Activated gamma-delta T cell (primary cell): Measurements from ENCODE around the gene ZNF630.
"Not testable (repeated sequence)": the region's sequence is repeated elsewhere in the genome, so short reads cannot be mapped to it uniquely, and the experiment has no call there.

Experiments used
- DNase-seq: peaks from one replicate; lab custom pipeline; 2025; lab: John Stamatoyannopoulos, UW
- total RNA-seq, 2 donors: gene quantifications; one replicate each; lab custom pipeline; 2026; lab: John Stamatoyannopoulos, UW

The ZNF630 gene
- 5.4 to 6.1 reads per million in 2 donors for total RNA-seq

- DNase-seq: no peak
Measured at GRCh38 chrX:48071064-48071985, at the start of gene ZNF630. Gene ZNF630 (minus strand): TSS chrX:48071640. CDS start chrX:48066886, 4,754 bp downstream.

DNA sequence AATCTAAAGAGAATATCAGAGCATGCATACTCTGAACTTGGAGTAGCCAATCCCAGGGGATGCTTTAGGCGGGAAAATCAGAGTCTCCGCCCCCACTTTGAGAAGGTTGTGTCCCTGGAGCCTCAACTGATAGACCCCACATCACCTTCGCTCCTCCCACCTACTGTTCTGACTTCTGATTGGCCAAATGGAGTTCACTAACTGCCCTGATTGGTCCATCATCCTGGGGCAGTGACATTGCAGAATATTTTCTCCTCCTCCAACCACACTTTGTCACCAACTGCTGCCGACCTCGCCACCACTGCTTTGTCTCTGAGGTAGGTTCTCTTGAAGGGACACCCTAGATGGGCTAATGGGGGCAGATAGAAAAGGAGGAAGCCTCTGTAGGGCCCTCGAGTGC is 36.3 kb upstream of the ZNF630 start:
- no peak for DNase-seq

- no peak for DNase-seq
Measured at GRCh38 chrX:48102874-48103374, 31.5 kb upstream of the ZNF630 start.

GRCh38 chrX:48101443-48101842 is 30.0 kb upstream of the ZNF630 start:
- no peak for DNase-seq

DNA sequence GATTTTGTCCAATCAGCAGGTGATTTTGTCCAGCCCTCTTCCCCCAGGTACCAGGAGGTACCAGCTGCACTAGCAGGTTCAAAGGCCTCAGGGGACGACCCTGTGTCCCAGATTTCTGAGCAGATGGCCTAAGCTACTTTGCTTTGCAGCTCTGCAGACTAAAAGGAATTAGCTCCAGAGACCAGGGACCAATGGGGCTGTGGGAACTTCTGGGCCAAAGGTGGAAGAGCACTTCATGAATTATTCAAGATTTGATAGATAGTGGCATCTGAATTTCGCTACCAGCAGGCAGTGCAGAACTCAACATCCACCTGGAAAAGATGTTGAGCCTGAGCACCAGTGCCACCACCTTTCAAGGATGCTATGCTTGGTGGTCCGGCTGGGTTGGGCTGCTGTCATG is 21.1 kb upstream of the ZNF630 start:
- not testable (repeated sequence) for DNase-seq

DNA sequence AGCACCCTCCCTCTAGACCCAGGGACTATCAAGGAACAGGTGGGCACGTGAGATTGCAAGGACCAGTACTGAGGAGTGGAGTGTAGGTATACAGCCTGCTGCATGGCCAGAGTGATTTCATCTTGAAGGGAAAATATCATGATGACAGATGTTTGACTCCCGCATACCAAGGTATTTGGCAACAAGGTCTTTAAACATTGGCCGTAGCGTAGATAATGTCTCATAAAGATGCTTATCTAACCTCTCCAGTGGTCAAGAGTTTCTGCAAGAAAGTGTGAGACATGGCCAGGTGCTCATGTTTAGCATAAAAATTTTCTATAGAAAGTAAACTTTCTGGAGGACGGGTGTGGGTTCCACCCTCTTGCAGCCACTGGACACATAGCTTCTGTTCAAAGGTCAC is 18.7 kb upstream of the ZNF630 start:
- no peak for DNase-seq

DNA sequence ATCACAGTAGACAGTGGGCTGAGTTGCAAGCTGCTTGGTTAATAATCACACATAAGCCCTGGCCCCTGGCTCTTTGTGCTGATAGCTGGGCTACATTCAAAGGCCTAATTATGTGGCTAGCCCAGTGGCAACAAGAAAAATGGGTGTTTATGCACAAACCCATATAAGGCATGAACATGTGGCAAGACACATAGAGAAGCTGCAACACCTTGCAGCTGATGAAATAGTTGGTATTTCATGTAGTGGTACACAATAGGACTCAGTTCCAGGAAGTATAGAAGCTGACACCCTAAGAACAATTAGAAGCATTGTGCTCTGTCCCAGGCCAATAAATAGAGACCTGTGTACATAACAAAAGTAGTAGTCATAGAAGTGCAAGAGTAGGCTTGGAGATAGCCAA is 14.6 kb upstream of the ZNF630 start:
- DNase-seq: no peak

DNA sequence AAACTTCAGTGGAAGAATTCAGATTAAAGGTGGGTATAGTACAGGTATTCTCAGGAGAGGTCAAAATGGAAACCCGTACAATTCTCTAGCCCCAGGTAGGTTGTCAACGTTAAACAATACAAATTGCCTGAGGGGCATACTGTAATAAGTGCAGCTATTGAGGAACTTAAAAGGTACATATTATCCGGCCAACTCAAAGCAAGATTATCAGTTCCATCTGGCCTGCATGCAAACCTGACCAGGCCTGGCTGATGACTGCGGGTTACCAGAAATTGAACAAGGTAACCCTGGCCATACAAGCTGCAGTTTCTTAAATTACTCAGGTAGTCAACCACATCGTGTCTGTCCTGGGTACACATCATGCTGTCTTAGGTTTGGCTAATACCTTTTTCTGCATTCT is 12.3 kb upstream of the ZNF630 start:
- no peak for DNase-seq

GRCh38 chrX:48083212-48083611 is 11.8 kb upstream of the ZNF630 start:
- DNase-seq: no peak

- DNase-seq: no peak
Measured at GRCh38 chrX:48076343-48076742, 4.9 kb upstream of the ZNF630 start.

- DNase-seq: no peak
Measured at GRCh38 chrX:48071986-48072605, 656 bp upstream of the ZNF630 start.

DNA sequence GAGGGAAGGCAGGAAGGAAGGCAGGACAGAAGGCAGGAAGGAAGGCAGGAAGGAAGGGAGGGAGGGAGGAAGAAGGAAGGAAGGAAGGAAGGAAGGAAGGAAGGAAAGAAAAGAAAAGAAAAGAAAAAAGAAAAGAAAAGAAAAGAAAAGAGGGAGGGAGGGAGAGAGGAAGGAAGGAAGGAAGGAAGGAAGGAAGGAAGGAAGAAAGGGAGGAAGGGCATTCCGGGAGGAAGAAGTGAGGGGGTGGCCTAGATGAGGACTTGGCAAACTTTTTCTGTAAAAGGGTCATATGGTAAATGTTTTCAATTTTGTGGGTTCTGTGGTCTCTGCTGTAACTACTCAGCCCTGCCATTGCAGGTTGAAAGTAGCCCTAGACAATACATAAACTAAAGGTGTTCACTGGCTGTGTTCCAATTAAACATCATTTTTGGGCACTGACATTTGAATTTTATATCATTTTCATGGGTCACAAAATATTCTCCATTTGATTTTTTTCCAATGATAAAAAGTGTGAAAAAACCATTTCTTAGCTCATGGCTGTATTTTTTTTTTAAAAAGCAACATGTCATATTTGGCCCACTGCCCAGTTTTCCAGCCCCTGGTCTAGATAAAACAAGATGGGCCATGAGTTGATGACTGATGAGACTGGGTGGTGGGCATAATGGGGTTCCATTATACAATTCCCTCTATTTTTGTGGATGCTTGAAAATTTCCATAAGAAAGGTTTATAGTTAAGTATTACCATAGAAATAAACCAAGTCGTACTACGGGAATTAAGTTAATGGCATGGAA is 3.1 kb downstream of the ZNF630 start:
- no peak for DNase-seq

GRCh38 chrX:48064261-48064660 is 7.2 kb downstream of the ZNF630 start:
- DNase-seq: no peak

DNA sequence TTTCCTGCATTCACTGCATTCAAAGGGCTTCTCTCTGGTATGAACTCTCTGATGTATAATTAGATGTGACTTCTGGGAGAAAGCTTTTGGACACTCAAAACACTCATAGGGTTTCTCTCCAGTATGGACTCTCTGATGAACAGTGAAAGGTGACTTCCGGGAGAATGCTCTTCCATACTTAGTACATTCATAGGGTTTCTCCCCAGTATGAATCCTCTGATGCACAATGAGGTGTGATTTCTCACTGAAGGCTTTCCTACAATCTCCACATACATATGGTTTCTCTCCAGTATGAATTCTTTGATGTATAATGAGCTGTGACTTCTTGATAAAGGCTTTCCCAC is 12.2 kb downstream of the ZNF630 start:
- no peak for DNase-seq

- no peak for DNase-seq
Measured at GRCh38 chrX:48058621-48059295, 12.7 kb downstream of the ZNF630 start.

DNA sequence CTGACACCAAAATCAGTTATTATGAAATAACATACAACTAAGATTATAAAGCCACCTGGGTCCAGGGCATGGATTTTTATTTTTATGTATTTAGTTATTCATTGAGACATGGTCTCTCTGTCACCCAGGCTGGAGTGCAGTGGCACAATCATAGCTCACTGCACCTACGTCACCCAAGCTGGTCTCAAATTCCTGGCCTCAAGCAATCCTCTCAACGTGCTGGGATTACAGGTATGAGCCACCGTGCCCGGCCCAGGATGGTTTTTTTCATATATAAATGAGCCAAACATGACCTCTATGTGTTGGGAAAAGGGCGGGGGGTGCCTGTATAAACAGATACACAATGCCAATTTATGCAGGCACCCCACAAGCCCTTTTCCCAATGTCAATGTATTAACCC is 24.6 kb downstream of the ZNF630 start:
- no peak for DNase-seq

GRCh38 chrX:48045410-48046311 is 25.8 kb downstream of the ZNF630 start:
- DNase-seq: no peak

DNA sequence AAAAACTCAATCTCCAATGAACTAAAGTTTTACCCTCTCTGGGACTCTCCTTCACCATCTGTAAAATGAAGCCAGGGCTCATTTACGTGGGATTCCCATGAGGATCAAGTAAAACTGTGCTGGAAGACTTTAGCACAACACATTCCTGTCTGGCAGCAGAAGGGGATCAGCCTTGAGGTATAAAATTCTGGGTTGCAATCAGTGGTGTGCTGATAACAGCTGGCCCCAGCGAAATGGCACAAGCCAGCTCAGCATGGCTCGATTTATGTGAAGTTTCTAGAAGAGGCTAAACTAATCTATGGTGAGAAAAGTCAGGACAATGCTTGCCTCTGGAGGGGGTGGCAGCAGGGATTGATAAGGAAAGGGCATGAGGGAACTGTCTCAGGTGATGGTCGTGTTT is 28.4 kb downstream of the ZNF630 start:
- DNase-seq: no peak

DNA sequence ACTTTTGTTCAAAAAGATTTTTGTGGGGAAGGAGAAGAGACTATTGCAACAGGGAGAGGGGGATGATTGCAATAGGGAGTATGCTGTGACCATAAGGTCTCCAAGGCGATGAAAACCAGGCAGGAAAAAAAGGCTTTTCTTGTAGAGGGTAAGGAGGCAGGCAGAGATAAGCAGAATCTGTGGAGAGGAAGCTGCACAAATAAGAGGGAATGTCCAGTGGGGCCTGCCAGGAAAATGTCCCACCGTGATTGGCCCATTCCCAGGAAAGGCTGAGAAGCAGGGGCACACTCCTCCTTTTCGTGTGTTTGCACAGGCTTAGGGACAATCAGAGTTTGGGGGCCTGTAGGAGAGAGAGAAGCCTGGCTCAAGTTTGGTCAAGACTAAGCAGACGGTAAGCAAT is 35.5 kb downstream of the ZNF630 start:
- no peak for DNase-seq

GRCh38 chrX:48030641-48031173 is 40.7 kb downstream of the ZNF630 start:
- not testable (repeated sequence) for DNase-seq
